ENCODE data around the gene HRCT1.

- TF ChIP-seq, protein P1, sequence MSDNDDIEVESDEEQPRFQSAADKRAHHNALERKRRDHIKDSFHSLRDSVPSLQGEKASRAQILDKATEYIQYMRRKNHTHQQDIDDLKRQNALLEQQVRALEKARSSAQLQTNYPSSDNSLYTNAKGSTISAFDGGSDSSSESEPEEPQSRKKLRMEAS (IDR thresholded peaks at IDR 0.05; ENCODE audit: insufficient read depth, insufficient read length) = no peak
- no peak for TF ChIP-seq POLR2A (IDR thresholded peaks at IDR 0.05; ENCODE audit: low read depth, low read length)
- TF ChIP-seq, protein P2, sequence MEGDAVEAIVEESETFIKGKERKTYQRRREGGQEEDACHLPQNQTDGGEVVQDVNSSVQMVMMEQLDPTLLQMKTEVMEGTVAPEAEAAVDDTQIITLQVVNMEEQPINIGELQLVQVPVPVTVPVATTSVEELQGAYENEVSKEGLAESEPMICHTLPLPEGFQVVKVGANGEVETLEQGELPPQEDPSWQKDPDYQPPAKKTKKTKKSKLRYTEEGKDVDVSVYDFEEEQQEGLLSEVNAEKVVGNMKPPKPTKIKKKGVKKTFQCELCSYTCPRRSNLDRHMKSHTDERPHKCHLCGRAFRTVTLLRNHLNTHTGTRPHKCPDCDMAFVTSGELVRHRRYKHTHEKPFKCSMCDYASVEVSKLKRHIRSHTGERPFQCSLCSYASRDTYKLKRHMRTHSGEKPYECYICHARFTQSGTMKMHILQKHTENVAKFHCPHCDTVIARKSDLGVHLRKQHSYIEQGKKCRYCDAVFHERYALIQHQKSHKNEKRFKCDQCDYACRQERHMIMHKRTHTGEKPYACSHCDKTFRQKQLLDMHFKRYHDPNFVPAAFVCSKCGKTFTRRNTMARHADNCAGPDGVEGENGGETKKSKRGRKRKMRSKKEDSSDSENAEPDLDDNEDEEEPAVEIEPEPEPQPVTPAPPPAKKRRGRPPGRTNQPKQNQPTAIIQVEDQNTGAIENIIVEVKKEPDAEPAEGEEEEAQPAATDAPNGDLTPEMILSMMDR (IDR thresholded peaks at IDR 0.05; ENCODE audit: extremely low read depth in 1 of 2, insufficient read depth in 1 of 2, low read depth in 1 of 2, low read length in 2 of 2) = no peak
Measured at GRCh38 chr9:35896570-35896969, 9.4 kb upstream of the HRCT1 start.
